Left hindlimb (tissue), 1 donor: ENCODE measurements around the gene SLC16A10.
"Not testable (repeated sequence)": the region's sequence is repeated elsewhere in the genome, so short reads cannot be mapped to it uniquely, and the experiment has no call there.

ENCODE experiments used
- DNase-seq: peaks from one replicate; pipeline ENCODE4 v3.0.0-alpha.2; 2018

Gene SLC16A10

DNA sequence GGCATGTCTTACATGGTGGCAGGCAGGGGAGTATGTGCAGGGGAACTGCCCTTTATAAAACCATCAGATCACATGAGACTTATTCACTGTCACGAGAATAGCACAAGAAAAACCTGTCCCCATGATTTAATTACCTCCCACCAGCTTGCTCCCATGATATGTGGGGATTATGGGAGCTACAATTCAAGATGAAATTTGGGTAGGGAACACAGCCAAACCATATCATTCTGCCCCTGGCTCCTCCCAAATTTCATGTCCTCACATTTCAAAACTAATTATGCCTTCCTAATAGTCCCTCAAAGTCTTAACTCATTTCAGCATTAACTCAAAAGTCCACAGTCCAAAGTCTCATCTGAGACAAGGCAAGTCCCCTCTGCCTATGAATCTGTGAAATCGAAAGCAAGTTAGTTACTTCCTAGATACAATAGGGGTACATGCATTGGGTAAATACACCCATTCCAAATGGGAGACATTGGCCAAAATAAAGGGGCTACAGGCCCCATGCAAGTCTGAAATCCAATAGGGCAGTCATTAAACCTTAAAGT is 102.4 kb downstream of the SLC16A10 start:
- DNase-seq: not testable (repeated sequence)

- no peak for DNase-seq
Measured at GRCh38 chr6:111190637-111191036, 103.3 kb downstream of the SLC16A10 start.

GRCh38 chr6:111191136-111191535 is 103.8 kb downstream of the SLC16A10 start:
- not testable (repeated sequence) for DNase-seq

- DNase-seq: no peak
Measured at GRCh38 chr6:111192911-111193555, 105.7 kb downstream of the SLC16A10 start.

- DNase-seq: no peak
Measured at GRCh38 chr6:111195656-111196055, 108.4 kb downstream of the SLC16A10 start.

DNA sequence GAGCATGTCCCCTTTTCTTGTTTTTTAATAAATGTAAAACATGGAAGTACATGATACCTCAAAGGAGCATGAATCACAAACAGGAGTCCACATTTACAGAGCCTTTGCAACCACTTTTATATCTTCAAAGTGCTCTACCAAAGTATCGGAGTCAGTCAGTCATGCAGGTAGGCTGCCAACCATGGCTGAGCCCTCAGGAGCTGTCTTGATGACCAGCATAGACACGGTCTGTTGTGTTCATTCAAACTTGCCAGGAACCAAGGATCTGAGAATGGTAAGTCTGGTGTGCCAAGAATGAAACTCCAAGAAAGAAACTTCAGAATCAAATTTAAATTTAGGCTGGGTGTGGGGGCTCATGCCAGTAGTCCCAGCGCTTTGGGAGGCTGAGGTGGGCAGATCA is 111.5 kb downstream of the SLC16A10 start:
- no peak for DNase-seq

- no peak for DNase-seq
Measured at GRCh38 chr6:111199935-111200334, 112.6 kb downstream of the SLC16A10 start.

DNA sequence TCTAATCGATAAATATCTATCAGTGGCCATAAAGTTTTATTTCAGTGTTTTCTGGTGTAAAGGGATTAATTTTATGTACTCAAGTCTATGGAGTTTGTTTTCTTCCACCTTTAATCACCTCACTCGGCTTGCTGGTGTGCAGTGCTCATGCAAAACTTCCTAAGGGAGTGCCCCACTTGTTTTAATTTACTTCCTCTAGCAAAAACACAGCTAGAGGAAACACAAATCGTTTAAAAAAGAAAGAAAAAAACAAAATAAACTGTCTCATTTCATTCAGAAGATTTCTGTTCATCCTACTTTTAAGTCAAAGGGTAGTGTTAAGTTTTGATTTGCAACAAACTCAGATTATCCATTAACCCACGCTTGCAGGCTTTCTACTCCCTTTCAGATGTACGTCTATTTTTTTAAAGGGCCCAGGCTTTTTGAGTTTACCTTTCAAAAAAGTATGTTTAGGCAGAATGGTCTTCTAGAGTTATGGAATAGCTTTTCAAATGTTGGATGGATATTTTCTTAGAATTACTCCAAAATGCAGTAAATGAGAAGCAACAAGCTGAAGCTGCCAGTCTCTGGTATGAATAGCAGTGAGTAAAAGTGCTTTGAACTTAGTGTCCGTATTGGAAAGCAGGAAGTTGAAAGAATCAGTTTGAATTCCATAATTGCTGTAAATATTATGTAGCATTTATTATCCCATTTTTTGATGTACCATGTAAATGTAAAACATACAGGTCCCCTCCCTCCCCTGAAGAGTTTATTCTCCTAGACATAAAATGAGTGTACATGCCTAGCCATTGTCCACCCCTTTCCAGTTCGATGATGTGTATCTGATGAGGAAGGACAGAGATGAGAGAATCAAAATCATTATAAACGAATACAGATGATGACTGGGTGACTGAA is 113.3 kb downstream of the SLC16A10 start:
- DNase-seq: no peak

- DNase-seq: no peak
Measured at GRCh38 chr6:111201244-111201554, 113.9 kb downstream of the SLC16A10 start.

- no peak for DNase-seq
Measured at GRCh38 chr6:111201764-111202163, 114.5 kb downstream of the SLC16A10 start.

DNA sequence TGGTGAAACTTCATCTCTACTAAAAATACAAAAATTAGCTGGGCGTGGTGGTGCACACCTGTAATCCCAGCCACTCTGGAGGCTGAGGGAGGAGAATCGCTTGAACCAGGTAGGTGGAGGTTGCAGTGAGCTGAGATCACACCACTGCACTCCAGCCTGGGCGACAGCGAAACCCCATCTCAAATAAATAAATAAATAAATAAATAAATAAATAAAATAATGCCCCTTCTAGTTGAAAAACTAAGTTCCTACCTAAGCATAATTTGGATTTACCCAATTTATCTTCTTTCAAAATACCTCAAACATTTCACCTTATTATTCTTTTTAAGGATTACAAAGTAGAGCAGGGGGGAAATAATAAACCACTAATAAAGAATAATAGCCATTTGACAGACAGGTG is 116.2 kb downstream of the SLC16A10 start:
- not testable (repeated sequence) for DNase-seq

- no peak for DNase-seq
Measured at GRCh38 chr6:111204305-111204704, 117.0 kb downstream of the SLC16A10 start.

DNA sequence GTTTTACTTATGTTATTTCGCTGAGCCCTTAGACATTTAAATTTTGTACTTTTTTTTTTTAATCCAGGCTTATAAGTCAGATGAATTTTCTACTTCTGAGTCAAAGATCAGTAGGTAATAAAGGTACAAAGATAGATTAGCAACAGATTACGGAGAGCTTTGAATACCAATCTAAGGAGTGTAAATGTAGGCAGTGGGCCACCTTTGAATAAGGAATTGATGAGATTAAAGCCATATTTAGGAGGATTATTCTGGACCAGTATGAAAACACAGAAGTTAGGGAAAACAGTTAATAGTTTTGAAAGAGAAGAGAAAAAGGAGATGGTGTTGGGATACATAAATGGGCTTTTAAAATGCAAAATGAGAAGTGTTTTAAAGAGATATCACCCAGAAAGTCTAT is 117.6 kb downstream of the SLC16A10 start:
- DNase-seq: no peak

- no peak for DNase-seq
Measured at GRCh38 chr6:111205502-111205901, 118.2 kb downstream of the SLC16A10 start.

- DNase-seq: no peak
Measured at GRCh38 chr6:111207141-111207858, 120.0 kb downstream of the SLC16A10 start.

DNA sequence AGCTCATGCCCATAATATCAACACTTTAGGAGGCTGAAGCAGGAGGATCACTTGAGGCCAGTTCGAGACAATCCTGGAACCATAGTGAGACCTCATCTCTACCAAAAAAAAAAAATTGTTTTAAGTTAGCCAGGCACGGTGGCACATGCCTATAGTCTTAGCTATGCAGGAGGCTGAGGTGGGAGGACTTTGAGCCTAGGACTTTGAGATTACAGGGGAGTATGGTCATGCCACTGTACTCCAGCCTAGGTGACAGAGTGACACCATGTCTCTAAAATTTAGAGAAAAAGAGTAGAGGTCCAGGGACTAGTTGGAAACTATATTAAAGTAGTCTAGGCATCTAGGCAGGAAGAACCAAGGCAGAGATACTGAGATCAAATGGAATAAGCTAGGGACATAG is 121.6 kb downstream of the SLC16A10 start:
- DNase-seq: no peak

DNA sequence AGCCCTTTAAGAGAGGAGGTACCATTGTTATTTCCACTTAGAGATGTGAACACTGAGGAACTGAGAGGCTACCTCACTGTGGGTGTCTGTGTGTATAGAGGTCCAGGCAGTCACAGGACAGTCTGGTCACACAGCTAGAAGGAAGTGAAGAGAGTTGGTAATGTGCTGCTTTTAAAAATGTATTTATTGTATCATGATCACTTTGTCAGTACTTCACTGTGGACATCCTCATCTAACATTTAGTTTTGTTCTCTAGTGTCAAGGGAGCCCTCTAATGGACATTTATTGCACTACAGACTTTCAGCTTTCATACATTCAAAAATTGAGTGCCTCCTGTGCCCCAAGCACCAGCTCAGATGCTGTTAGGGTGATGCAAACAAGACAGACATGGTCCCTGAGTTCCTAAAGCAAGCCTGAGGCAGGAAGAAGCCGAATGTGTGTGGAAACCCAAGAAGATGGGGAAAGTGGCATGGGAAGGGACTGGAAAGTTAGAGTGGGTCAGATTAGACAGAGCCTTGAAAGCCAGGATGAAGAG is 123.0 kb downstream of the SLC16A10 start:
- DNase-seq: no peak

- no peak for DNase-seq
Measured at GRCh38 chr6:111211411-111212030, 124.2 kb downstream of the SLC16A10 start.

DNA sequence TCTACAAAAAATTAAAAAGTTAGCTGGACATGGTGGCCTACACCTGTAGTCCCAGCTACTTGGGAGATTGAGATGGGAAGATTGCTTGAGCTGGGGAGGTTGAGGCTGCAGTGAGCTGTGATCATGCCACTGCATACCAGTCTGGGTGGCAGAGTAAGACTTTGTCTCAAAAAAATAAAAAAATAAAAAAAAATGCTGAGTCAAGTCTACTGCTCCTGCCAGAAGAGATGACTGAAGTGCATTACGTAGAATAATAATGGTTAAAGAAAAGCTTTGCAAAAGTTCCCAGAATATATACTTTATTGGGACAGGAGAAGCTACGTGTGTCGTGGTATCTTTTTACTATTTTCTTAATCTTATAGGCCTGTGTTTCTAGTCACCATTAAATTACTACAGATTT is 125.3 kb downstream of the SLC16A10 start:
- DNase-seq: no peak

- DNase-seq: no peak
Measured at GRCh38 chr6:111215131-111215530, 127.8 kb downstream of the SLC16A10 start.

DNA sequence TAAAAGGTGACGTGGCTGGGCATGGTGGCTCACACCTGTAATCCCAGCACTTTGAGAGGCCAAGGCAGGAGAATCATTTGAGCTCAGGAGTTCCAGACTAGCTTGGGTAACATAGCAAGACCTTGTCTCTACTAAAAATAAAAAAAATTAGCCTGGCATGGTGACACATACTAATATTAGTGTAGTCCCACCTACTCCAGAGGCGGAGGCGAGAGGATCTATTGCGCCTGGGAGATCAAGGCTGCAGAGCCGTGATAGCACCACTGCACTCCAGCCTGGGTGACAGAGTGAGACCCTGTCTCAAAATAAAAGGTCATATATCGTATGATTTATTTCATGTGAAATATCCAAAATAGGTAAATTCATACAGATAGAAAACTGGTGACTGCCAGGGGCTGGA is 132.5 kb downstream of the SLC16A10 start:
- DNase-seq: no peak

GRCh38 chr6:111220383-111221031 is 133.2 kb downstream of the SLC16A10 start:
- DNase-seq: no peak
